Measurements from ENCODE around the gene UGDH.
"Not testable (repeated sequence)": the region's sequence is repeated elsewhere in the genome, so short reads cannot be mapped to it uniquely, and the experiment has no call there.

UGDH gene

GRCh38 chr4:39526765-39527295 is 409 bp downstream of the UGDH start:
- no peak for DNase-seq

GRCh38 chr4:39525822-39526690 is 1.2 kb downstream of the UGDH start:
- DNase-seq, result no peak

- DNase-seq, result no peak
Observed at GRCh38 chr4:39524161-39524957, 2.9 kb downstream of the UGDH start.

- no peak for DNase-seq
Observed at GRCh38 chr4:39522068-39522467, 5.2 kb downstream of the UGDH start.

- no peak for DNase-seq
Observed at GRCh38 chr4:39521253-39521919, 5.9 kb downstream of the UGDH start.

GRCh38 chr4:39518484-39518883 is 8.8 kb downstream of the UGDH start:
- DNase-seq, result no peak

GRCh38 chr4:39516407-39516966 is 10.8 kb downstream of the UGDH start:
- no peak for DNase-seq

GRCh38 chr4:39515669-39516401 is 11.4 kb downstream of the UGDH start:
- not testable (repeated sequence) for DNase-seq

GRCh38 chr4:39514888-39515401 is 12.3 kb downstream of the UGDH start:
- DNase-seq, result no peak

- DNase-seq, result not testable (repeated sequence)
Observed at GRCh38 chr4:39514266-39514665, 13.0 kb downstream of the UGDH start.

- no peak for DNase-seq
Observed at GRCh38 chr4:39510348-39510929, 16.8 kb downstream of the UGDH start.

- no peak for DNase-seq
Observed at GRCh38 chr4:39505581-39505980, 21.7 kb downstream of the UGDH start.

- DNase-seq, result no peak
Observed at GRCh38 chr4:39504538-39504937, 22.7 kb downstream of the UGDH start.

- not testable (repeated sequence) for DNase-seq
Observed at GRCh38 chr4:39502664-39503035, 24.6 kb downstream of the UGDH start.

- DNase-seq, result no peak
Observed at GRCh38 chr4:39502019-39502663, 25.1 kb downstream of the UGDH start.

GRCh38 chr4:39498727-39499020 is 28.6 kb downstream of the UGDH start:
- no peak for DNase-seq

GRCh38 chr4:39497909-39498726 is 29.1 kb downstream of the UGDH start:
- no peak for DNase-seq

GRCh38 chr4:39495446-39496213 is 31.6 kb downstream of the UGDH start:
- DNase-seq, result no peak

- no peak for DNase-seq
Observed at GRCh38 chr4:39494354-39494753, 32.9 kb downstream of the UGDH start.

- no peak for DNase-seq
Observed at GRCh38 chr4:39490322-39490721, 36.9 kb downstream of the UGDH start.

All from NCI-H524 treated with DMSO at 0.1 percent for 48 hours (cell line).